Measurements from ENCODE around the gene DDX6. TPM values are rescaled to one million over a fixed set of nuclear protein-coding genes. Genes with fewer than 3 reads are reported as not detected.

DDX6 gene
- total and polyA plus RNA-seq, 2 of the 8 experiments (the other 6 are each of a cell fraction or from before 2014, with no cell fraction given): 29.8 to 181 TPM

- TF ChIP-seq ZNF274 (IDR thresholded peaks at IDR 0.05; ENCODE audit: borderline replicate concordance, extremely low read depth, low read length): no peak
- no peak for TF ChIP-seq MAFK (IDR thresholded peaks at IDR 0.05; ENCODE audit: low read depth, low read length)
- no peak for TF ChIP-seq RXRA (IDR thresholded peaks at IDR 0.05; ENCODE audit: insufficient read depth, low read depth, low read length)
- TF ChIP-seq HDAC6 (IDR thresholded peaks at IDR 0.05; ENCODE audit: low read depth, low read length): no peak
- TF ChIP-seq GABPA (IDR thresholded peaks at IDR 0.05; ENCODE audit: borderline replicate concordance, insufficient read depth, low read length): no peak
- TF ChIP-seq NRF1 (IDR thresholded peaks at IDR 0.05; ENCODE audit: low read depth, low read length): 0 out of 2 replicates have a peak, but pooled peaks have one; percentile 1
- TF ChIP-seq CHD7 (IDR thresholded peaks at IDR 0.05; ENCODE audit: insufficient replicate concordance, low read length): no peak
- TF ChIP-seq KDM4A (IDR thresholded peaks at IDR 0.05; ENCODE audit: low read depth, low read length, severe bottlenecking): no peak
- no peak for TF ChIP-seq HDAC2 (IDR thresholded peaks at IDR 0.05; ENCODE audit: borderline replicate concordance in 1 of 2, low read depth in 2 of 2, low read length in 2 of 2)
These were observed at the start of gene DDX6 (continued) for GRCh38 chr11:118791111-118791960.
